Keratinocyte (primary cell): ENCODE data around the gene JAKMIP1.

Source experiments
- EZH2 ChIP-seq: IDR thresholded peaks from one replicate; pipeline ENCODE4 v1.6.1; 2012; ENCODE audit warnings: inconsistent platforms, mild to moderate bottlenecking, low read length, moderate library complexity
- TF ChIP-seq, protein P1 (sequence below), 3 experiments: IDR thresholded peaks in 1 of 3; conservative IDR thresholded peaks in 1 of 3; optimal IDR thresholded peaks in 1 of 3; 2 replicates in 2 of 3; 3 replicates in 1 of 3; pipeline versions ENCODE3 to v1.5.1; 2011; ENCODE audit warnings: low read length in 3 of 3, mild to moderate bottlenecking in 3 of 3, moderate library complexity in 2 of 3, control low read depth in 1 of 3, inconsistent platforms in 1 of 3; ENCODE audit not compliant: insufficient read depth in 2 of 3; ENCODE audit errors: extremely low read depth in 1 of 3

DNA sequence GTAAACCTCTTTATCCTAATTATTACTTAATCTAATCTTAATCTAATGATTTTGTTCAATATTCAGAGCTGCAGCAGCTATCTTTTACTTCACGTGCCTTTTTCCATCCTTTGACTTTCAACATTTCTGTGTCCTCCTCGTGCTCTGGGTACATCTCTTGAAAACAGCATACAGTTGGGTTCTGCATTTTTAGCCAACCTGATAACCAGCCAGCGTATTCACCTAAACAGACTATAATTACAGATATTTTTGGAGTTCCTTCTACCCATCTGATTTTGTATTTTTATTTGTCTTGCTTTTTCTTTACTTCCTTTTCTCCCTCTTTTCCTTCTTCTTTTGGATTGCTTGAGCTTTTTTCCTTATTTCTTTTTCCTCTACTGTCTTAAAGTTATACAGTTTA, 16.2 kb upstream of the JAKMIP1 start:
- TF ChIP-seq, protein P1, sequence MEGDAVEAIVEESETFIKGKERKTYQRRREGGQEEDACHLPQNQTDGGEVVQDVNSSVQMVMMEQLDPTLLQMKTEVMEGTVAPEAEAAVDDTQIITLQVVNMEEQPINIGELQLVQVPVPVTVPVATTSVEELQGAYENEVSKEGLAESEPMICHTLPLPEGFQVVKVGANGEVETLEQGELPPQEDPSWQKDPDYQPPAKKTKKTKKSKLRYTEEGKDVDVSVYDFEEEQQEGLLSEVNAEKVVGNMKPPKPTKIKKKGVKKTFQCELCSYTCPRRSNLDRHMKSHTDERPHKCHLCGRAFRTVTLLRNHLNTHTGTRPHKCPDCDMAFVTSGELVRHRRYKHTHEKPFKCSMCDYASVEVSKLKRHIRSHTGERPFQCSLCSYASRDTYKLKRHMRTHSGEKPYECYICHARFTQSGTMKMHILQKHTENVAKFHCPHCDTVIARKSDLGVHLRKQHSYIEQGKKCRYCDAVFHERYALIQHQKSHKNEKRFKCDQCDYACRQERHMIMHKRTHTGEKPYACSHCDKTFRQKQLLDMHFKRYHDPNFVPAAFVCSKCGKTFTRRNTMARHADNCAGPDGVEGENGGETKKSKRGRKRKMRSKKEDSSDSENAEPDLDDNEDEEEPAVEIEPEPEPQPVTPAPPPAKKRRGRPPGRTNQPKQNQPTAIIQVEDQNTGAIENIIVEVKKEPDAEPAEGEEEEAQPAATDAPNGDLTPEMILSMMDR (optimal IDR thresholded peaks at IDR 0.05 in 1 of 3, IDR thresholded peaks at IDR 0.05 in 1 of 3, conservative IDR thresholded peaks at IDR 0.05 in 1 of 3; ENCODE audit: extremely low read depth in 1 of 3, insufficient read depth in 2 of 3, low read length in 3 of 3): no peak
- no peak for TF ChIP-seq EZH2
